ENCODE measurements around the gene FKTN.

DNA sequence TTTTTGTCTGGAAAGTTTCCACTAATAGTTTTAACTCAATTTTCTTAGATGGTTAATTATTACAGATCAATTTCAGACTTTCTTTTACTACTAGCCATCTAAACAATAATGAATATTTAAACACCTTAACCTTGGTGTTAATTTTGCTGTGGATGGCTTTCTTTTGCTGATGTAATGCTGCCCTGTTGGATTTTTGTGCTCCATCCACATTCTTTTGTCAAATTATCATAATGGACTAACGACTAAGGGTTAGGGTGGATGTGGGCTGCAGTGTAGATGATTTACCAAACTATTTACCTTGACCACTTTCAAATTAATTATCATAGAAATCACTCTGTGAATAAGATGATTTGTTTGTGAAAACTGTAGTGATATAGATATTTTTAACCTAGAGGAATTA, 120.8 kb downstream of the FKTN start:
- TF ChIP-seq SMAD4 (CRISPR knock-in tag; IDR thresholded peaks at IDR 0.05) (no peak), ELF4 (CRISPR knock-in tag; IDR thresholded peaks at IDR 0.05; ENCODE audit: low read depth) (no peak), MXD4 (CRISPR knock-in tag; IDR thresholded peaks at IDR 0.05; ENCODE audit: borderline replicate concordance) (no peak), FOXJ3 (CRISPR knock-in tag; IDR thresholded peaks at IDR 0.05; ENCODE audit: borderline replicate concordance) (no peak), ZNF512 (CRISPR knock-in tag; IDR thresholded peaks at IDR 0.05; ENCODE audit: borderline replicate concordance) (no peak)
- TF ChIP-seq, protein P1, sequence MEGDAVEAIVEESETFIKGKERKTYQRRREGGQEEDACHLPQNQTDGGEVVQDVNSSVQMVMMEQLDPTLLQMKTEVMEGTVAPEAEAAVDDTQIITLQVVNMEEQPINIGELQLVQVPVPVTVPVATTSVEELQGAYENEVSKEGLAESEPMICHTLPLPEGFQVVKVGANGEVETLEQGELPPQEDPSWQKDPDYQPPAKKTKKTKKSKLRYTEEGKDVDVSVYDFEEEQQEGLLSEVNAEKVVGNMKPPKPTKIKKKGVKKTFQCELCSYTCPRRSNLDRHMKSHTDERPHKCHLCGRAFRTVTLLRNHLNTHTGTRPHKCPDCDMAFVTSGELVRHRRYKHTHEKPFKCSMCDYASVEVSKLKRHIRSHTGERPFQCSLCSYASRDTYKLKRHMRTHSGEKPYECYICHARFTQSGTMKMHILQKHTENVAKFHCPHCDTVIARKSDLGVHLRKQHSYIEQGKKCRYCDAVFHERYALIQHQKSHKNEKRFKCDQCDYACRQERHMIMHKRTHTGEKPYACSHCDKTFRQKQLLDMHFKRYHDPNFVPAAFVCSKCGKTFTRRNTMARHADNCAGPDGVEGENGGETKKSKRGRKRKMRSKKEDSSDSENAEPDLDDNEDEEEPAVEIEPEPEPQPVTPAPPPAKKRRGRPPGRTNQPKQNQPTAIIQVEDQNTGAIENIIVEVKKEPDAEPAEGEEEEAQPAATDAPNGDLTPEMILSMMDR (IDR thresholded peaks at IDR 0.05): no peak
- TF ChIP-seq, protein P2, sequence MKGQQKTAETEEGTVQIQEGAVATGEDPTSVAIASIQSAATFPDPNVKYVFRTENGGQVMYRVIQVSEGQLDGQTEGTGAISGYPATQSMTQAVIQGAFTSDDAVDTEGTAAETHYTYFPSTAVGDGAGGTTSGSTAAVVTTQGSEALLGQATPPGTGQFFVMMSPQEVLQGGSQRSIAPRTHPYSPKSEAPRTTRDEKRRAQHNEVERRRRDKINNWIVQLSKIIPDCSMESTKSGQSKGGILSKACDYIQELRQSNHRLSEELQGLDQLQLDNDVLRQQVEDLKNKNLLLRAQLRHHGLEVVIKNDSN (CRISPR knock-in tag; IDR thresholded peaks at IDR 0.05): no peak

Data from WTC11 (cell line).